Peyer's patch (tissue), 4 donors: ENCODE results near the gene GTPBP1.

Source experiments
- CTCF ChIP-seq, 6 experiments: fragments of 450-650 bp in 4 of 6; fragments of 200-600 bp in 2 of 6; sonication (generic) in 1 of 6; IDR thresholded peaks; one replicate each; pipeline ENCODE4 v1.5.1; 2017 to 2019; ENCODE audit warnings: antibody characterized with exemption in 6 of 6, mild to moderate bottlenecking in 3 of 6, moderate library complexity in 1 of 6
- POLR2A ChIP-seq, 2 donors: fragments of 450-650 bp; IDR thresholded peaks; one replicate each; pipeline ENCODE4 v1.5.1; 2017; ENCODE audit warnings: antibody characterized with exemption in 2 of 2, mild to moderate bottlenecking in 2 of 2, moderate library complexity in 2 of 2

GRCh38 chr22:38716271-38716670 is 10.5 kb downstream of the GTPBP1 start:
- TF ChIP-seq CTCF (IDR thresholded peaks at IDR 0.05), result no peak
- no peak for TF ChIP-seq POLR2A (IDR thresholded peaks at IDR 0.05)
